Astrocyte (in vitro differentiated cells and primary cell): Measurements from ENCODE around the gene PYGB.

Source experiments
- CTCF ChIP-seq: IDR thresholded peaks from 2 replicates; pipeline ENCODE4 v1.5.1; 2011; ENCODE audit warnings: low read depth, mild to moderate bottlenecking, inconsistent platforms, low read length, moderate library complexity; ENCODE audit not compliant: insufficient read depth
- EZH2 ChIP-seq: IDR thresholded peaks from 2 replicates; pipeline ENCODE4 v1.6.1; 2012; ENCODE audit warnings: mild to moderate bottlenecking, low read length, inconsistent platforms; ENCODE audit not compliant: insufficient read depth

GRCh38 chr20:25292176-25292891 is 44.4 kb downstream of the PYGB start:
- TF ChIP-seq EZH2 (no peak), CTCF (no peak)
